GM19240 (cell line): ENCODE data around the gene CHFR.
"Not testable (repeated sequence)": the region's sequence is repeated elsewhere in the genome, so short reads cannot be mapped to it uniquely, and the experiment has no call there.

Experiments used
- DNase-seq: peaks from one replicate; pipeline ENCODE4 v3.0.0; 2011; ENCODE audit warnings: low spot score; ENCODE audit not compliant: insufficient read length

The CHFR gene

GRCh38 chr12:132874620-132875019, 12.8 kb downstream of the CHFR start:
- DNase-seq = not testable (repeated sequence)

- no peak for DNase-seq
These were observed 13.2 kb downstream of the CHFR start for GRCh38 chr12:132874175-132874574.

GRCh38 chr12:132873724-132874123, 13.7 kb downstream of the CHFR start:
- DNase-seq = no peak

- no peak for DNase-seq
These were observed 14.4 kb downstream of the CHFR start for GRCh38 chr12:132872975-132873421.

GRCh38 chr12:132872073-132872855, 15.1 kb downstream of the CHFR start:
- DNase-seq = no peak

GRCh38 chr12:132869551-132869950, 17.9 kb downstream of the CHFR start:
- DNase-seq = no peak

GRCh38 chr12:132866251-132866828, 21.1 kb downstream of the CHFR start:
- no peak for DNase-seq

- DNase-seq = no peak
These were observed 25.8 kb downstream of the CHFR start for GRCh38 chr12:132861558-132861957.

- DNase-seq = no peak
These were observed 28.6 kb downstream of the CHFR start for GRCh38 chr12:132858718-132859266.

GRCh38 chr12:132857019-132857418, 30.4 kb downstream of the CHFR start:
- DNase-seq = not testable (repeated sequence)

- DNase-seq = no peak
These were observed 30.8 kb downstream of the CHFR start for GRCh38 chr12:132856581-132856980.

GRCh38 chr12:132855211-132855610, 32.2 kb downstream of the CHFR start:
- DNase-seq = not testable (repeated sequence)

- no peak for DNase-seq
These were observed 33.9 kb downstream of the CHFR start for GRCh38 chr12:132853285-132854092.

GRCh38 chr12:132852496-132852895, 34.9 kb downstream of the CHFR start:
- no peak for DNase-seq

GRCh38 chr12:132851465-132851864, 35.9 kb downstream of the CHFR start:
- no peak for DNase-seq

GRCh38 chr12:132850291-132850690, 37.1 kb downstream of the CHFR start:
- DNase-seq = no peak

- DNase-seq = no peak
These were observed 38.9 kb downstream of the CHFR start for GRCh38 chr12:132848521-132848920.

- no peak for DNase-seq
These were observed 39.7 kb downstream of the CHFR start for GRCh38 chr12:132847363-132848356.

- DNase-seq = not testable (repeated sequence)
These were observed 42.7 kb downstream of the CHFR start for GRCh38 chr12:132844681-132845080.

- no peak for DNase-seq
These were observed 44.9 kb downstream of the CHFR start for GRCh38 chr12:132842449-132843045.
